H9 (cell line): ENCODE data around the gene ABCG1. TPM values are rescaled to one million over a fixed set of nuclear protein-coding genes. Genes with fewer than 3 reads are reported as not detected.

Source experiments
- DNase-seq: peaks from one replicate; pipeline ENCODE4 v3.0.0-alpha.2; 2017
- H2AFZ ChIP-seq: one replicate; pipeline ENCODE4 v1.6.1; 2013; ENCODE audit warnings: mild to moderate bottlenecking, low read length, control low read depth, moderate library complexity
- H2AK5ac ChIP-seq: 2 replicates; pipeline ENCODE4 v1.6.1; 2013; ENCODE audit warnings: low read length, control low read depth, mixed read lengths; ENCODE audit not compliant: insufficient read length
- H2BK120ac ChIP-seq: one replicate; pipeline ENCODE4 v1.6.1; 2013; ENCODE audit warnings: low read depth, mild to moderate bottlenecking, low read length, control low read depth, inconsistent platforms; ENCODE audit not compliant: poor library complexity, severe bottlenecking
- H2BK12ac ChIP-seq: 2 replicates; pipeline ENCODE4 v1.6.1; 2013; ENCODE audit warnings: low read length, control low read depth, mixed read lengths, low read depth; ENCODE audit not compliant: insufficient read length
- H2BK15ac ChIP-seq: 2 replicates; pipeline ENCODE4 v1.6.1; 2013; ENCODE audit warnings: low read depth, low read length, control low read depth
- H2BK20ac ChIP-seq: one replicate; pipeline ENCODE4 v1.6.1; 2013; ENCODE audit warnings: low read depth, mild to moderate bottlenecking, low read length, control low read depth, inconsistent platforms; ENCODE audit not compliant: poor library complexity, severe bottlenecking
- H2BK5ac ChIP-seq: 2 replicates; pipeline ENCODE4 v1.6.1; 2013; ENCODE audit warnings: low read length, control low read depth, mixed read lengths; ENCODE audit not compliant: insufficient read length
- H3K14ac ChIP-seq: 2 replicates; pipeline ENCODE4 v1.6.1; 2013; ENCODE audit warnings: low read length, control low read depth; ENCODE audit not compliant: insufficient read depth
- H3K18ac ChIP-seq: 2 replicates; pipeline ENCODE4 v1.6.1; 2013; ENCODE audit warnings: low read depth, mild to moderate bottlenecking, mixed read lengths, low read length, control low read depth; ENCODE audit not compliant: insufficient read length
- H3K23ac ChIP-seq: 2 replicates; pipeline ENCODE4 v1.6.1; 2013; ENCODE audit warnings: low read length, control low read depth, mixed read lengths, low read depth; ENCODE audit not compliant: insufficient read length
- H3K23me2 ChIP-seq: 2 replicates; pipeline ENCODE4 v1.6.1; 2013; ENCODE audit warnings: low read depth, mild to moderate bottlenecking, mixed read lengths, low read length, control low read depth; ENCODE audit not compliant: insufficient read length, poor library complexity, severe bottlenecking
- H3K27ac ChIP-seq: 2 replicates; pipeline ENCODE4 v1.5.1; 2013; ENCODE audit warnings: low read length, control low read depth, mixed read lengths, low read depth; ENCODE audit not compliant: insufficient read length
- H3K27me3 ChIP-seq: 2 replicates; pipeline ENCODE4 v1.6.1; 2013; ENCODE audit warnings: low read length, control low read depth, inconsistent platforms; ENCODE audit not compliant: insufficient read depth
- H3K4ac ChIP-seq: 2 replicates; pipeline ENCODE4 v1.6.1; 2013; ENCODE audit warnings: low read depth, mild to moderate bottlenecking, control low read depth, inconsistent platforms, low read length, moderate library complexity
- H3K4me1 ChIP-seq: 2 replicates; pipeline ENCODE4 v1.6.1; 2013; ENCODE audit warnings: low read length, control low read depth, inconsistent platforms; ENCODE audit not compliant: insufficient read depth
- H3K4me2 ChIP-seq: 2 replicates; pipeline ENCODE4 v1.6.1; 2013; ENCODE audit warnings: low read length, control low read depth, mixed read lengths; ENCODE audit not compliant: insufficient read length, insufficient read depth
- H3K56ac ChIP-seq: 2 replicates; pipeline ENCODE4 v1.6.1; 2013; ENCODE audit warnings: low read depth, mild to moderate bottlenecking, mixed read lengths, low read length, control low read depth; ENCODE audit not compliant: insufficient read length
- H3K79me1 ChIP-seq: 2 replicates; pipeline ENCODE4 v1.6.1; 2013; ENCODE audit warnings: low read depth, mild to moderate bottlenecking, moderate library complexity, low read length, control low read depth, inconsistent platforms; ENCODE audit not compliant: insufficient read depth, poor library complexity, severe bottlenecking
- H3K79me2 ChIP-seq: 2 replicates; pipeline ENCODE4 v1.6.1; 2013; ENCODE audit warnings: low read length, control low read depth, inconsistent platforms; ENCODE audit not compliant: insufficient read depth
- H3K9ac ChIP-seq: 2 replicates; pipeline ENCODE4 v1.6.1; 2013; ENCODE audit warnings: low read length, control low read depth, mixed read lengths; ENCODE audit not compliant: insufficient read length; ENCODE audit errors: extremely low read depth
- H3K9me3 ChIP-seq: one replicate; pipeline ENCODE4 v1.6.1; 2013; ENCODE audit warnings: low read depth, low read length, inconsistent platforms; ENCODE audit not compliant: control insufficient read depth
- H3T11ph ChIP-seq: one replicate; pipeline ENCODE4 v1.6.1; 2013; ENCODE audit warnings: mild to moderate bottlenecking, low read length, control low read depth, inconsistent platforms
- H4K20me1 ChIP-seq: one replicate; pipeline ENCODE4 v1.6.1; 2013; ENCODE audit not compliant: control insufficient read depth, insufficient read length, insufficient read depth
- H4K5ac ChIP-seq: 2 replicates; pipeline ENCODE4 v1.6.1; 2013; ENCODE audit warnings: low read depth, mild to moderate bottlenecking, mixed read lengths, low read length, control low read depth; ENCODE audit not compliant: insufficient read length
- H4K8ac ChIP-seq: replicated peaks from 2 replicates; pipeline ENCODE4 v1.6.1; 2013; ENCODE audit warnings: low read length, control low read depth, mixed read lengths, low read depth; ENCODE audit not compliant: insufficient read length
- H4K91ac ChIP-seq: 2 replicates; pipeline ENCODE4 v1.6.1; 2013; ENCODE audit warnings: low read depth, mild to moderate bottlenecking, moderate library complexity, mixed read lengths, low read length, control low read depth; ENCODE audit not compliant: insufficient read length
- H3K27ac Mint-ChIP-seq, 3 experiments: 2 replicates in 2 of 3; 3 replicates in 1 of 3; pipeline ENCODE4 v1.8.0; 2020 to 2021; ENCODE audit warnings: mixed read lengths in 3 of 3, mild to moderate bottlenecking in 1 of 3, moderate library complexity in 1 of 3
- H3K27me3 Mint-ChIP-seq: 2 replicates; pipeline ENCODE4 v1.8.0; 2021; ENCODE audit warnings: low read depth, mild to moderate bottlenecking, moderate library complexity, mixed read lengths
- H3K36me3 Mint-ChIP-seq, 3 experiments: 2 replicates in 2 of 3; 3 replicates in 1 of 3; pipeline ENCODE4 v1.8.0; 2020 to 2021; ENCODE audit warnings: low read depth in 3 of 3, mixed read lengths in 3 of 3; ENCODE audit not compliant: insufficient read depth in 1 of 3
- H3K4me1 Mint-ChIP-seq, 2 experiments: 2 replicates each; pipeline ENCODE4 v1.8.0; 2020; ENCODE audit warnings: mixed read lengths in 2 of 2
- H3K4me3 Mint-ChIP-seq, 2 experiments: 2 replicates in 1 of 2; 3 replicates in 1 of 2; pipeline ENCODE4 v1.8.0; 2020 to 2021; ENCODE audit warnings: mild to moderate bottlenecking in 2 of 2, mixed read lengths in 2 of 2, moderate library complexity in 1 of 2
- H3K9me3 Mint-ChIP-seq, 2 experiments: 2 replicates in 1 of 2; 3 replicates in 1 of 2; pipeline ENCODE4 v1.8.0; 2020; ENCODE audit warnings: mild to moderate bottlenecking in 2 of 2, mixed read lengths in 2 of 2, moderate library complexity in 1 of 2
- WGBS: extraction: QIAGEN DNeasy Blood & Tissue Kit; methylation state at CpG from one replicate; pipeline ENCODE4 v1.1.7; 2013; ENCODE audit warnings: missing lambda C conversion rate, low lambda C conversion rate, mixed read lengths; ENCODE audit not compliant: insufficient read length; ENCODE audit errors: extremely low coverage; 5-methylcytosine and 5-hydroxymethylcytosine counted together
- total RNA-seq: library from RNA; stranded (reverse); gene quantifications from 2 replicates; pipeline ENCODE4 v1.2.1, GENCODE V29; 2021
- TF ChIP-seq, protein P1 (sequence below): fragments of 200-600 bp; sonication (generic); conservative IDR thresholded peaks from 3 replicates; pipeline ENCODE4 v1.8.0; 2021; ENCODE audit warnings: antibody characterized with exemption, mild to moderate bottlenecking

Gene ABCG1
- total RNA-seq, 1 experiment from 2014 or later: 0.83 TPM

DNA sequence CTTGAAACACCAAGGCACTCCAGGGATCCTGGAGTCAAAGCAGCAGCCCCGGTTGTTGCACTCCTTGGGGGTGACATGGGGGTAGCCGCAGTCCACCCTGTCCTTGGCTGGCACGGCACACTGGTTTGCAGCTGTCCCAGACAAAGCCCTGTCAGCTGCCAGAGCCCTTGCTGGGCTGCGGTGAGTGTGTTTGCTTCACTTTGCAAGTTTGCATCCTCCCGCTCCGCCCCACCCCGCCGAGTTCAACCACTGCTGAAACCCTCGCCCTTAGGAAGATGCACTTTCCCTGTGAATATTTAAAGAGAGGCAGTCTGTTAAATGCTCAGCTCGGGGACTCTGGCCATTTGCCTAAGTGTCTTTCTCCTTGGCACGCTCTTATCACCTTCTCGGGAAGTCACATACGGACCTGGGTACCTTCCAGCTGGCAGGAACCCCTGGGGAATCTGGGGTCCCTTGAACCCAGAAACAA, 94.6 kb downstream of the ABCG1 start:
- H3K4me1 ChIP-seq: peaks cover 11% of the 10 kb centered on the region; the same call in 1 of the 2 replicates
- no peak overlapping the region for H3K27ac ChIP-seq
- H3K27me3 ChIP-seq: no peaks in the 10 kb centered on the region
- no peak overlapping the region for H2BK5ac ChIP-seq
- no peak overlapping the region for H4K5ac ChIP-seq
- H2AFZ ChIP-seq: no peak overlapping the region
- no CpG with 5 or more reads among the region's 13 CpGs for WGBS
- H3K9me3 ChIP-seq: no peaks in the 10 kb centered on the region
- H4K20me1 ChIP-seq: no peaks in the 10 kb centered on the region
- no peak overlapping the region for H2BK20ac ChIP-seq
- H3K79me2 ChIP-seq: no peaks in the 10 kb centered on the region
- no peak overlapping the region for H4K8ac ChIP-seq
- Mint-ChIP-seq H3K27ac (peak overlapping the region in 2 of 3 experiments; percentile 23 to 62; a peak in 1 of 7 replicates), H3K9me3 (no peaks in the 10 kb centered on the region; a peak in 1 of 5 replicates), H3K4me1 (peaks cover 57 to 59% of the 10 kb centered on the region in 2 experiments), H3K36me3 (no peaks in the 10 kb centered on the region), H3K27me3 (peaks cover 7% of the 10 kb centered on the region), H3K4me3 (peak overlapping the region in 1 of 2 experiments; percentile 21; a peak in 1 of 5 replicates)
- no peak overlapping the region for H3T11ph ChIP-seq
- H3K79me1 ChIP-seq: no peaks in the 10 kb centered on the region
- H3K56ac ChIP-seq: no peak overlapping the region
- H4K91ac ChIP-seq: no peak overlapping the region
- H3K23me2 ChIP-seq: no peaks in the 10 kb centered on the region
- no peak overlapping the region for H2BK15ac ChIP-seq
- TF ChIP-seq, protein P1, sequence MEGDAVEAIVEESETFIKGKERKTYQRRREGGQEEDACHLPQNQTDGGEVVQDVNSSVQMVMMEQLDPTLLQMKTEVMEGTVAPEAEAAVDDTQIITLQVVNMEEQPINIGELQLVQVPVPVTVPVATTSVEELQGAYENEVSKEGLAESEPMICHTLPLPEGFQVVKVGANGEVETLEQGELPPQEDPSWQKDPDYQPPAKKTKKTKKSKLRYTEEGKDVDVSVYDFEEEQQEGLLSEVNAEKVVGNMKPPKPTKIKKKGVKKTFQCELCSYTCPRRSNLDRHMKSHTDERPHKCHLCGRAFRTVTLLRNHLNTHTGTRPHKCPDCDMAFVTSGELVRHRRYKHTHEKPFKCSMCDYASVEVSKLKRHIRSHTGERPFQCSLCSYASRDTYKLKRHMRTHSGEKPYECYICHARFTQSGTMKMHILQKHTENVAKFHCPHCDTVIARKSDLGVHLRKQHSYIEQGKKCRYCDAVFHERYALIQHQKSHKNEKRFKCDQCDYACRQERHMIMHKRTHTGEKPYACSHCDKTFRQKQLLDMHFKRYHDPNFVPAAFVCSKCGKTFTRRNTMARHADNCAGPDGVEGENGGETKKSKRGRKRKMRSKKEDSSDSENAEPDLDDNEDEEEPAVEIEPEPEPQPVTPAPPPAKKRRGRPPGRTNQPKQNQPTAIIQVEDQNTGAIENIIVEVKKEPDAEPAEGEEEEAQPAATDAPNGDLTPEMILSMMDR: no peak
- H3K4ac ChIP-seq: no peak overlapping the region
- H2BK12ac ChIP-seq: no peak overlapping the region
- H2AK5ac ChIP-seq: no peak overlapping the region
- no peak overlapping the region for H3K9ac ChIP-seq
- no peak overlapping the region for H3K14ac ChIP-seq
- H2BK120ac ChIP-seq: no peak overlapping the region
- DNase-seq: peak; percentile 69
- no peak overlapping the region for H3K23ac ChIP-seq
- no peak overlapping the region for H3K4me2 ChIP-seq
- no peak overlapping the region for H3K18ac ChIP-seq
